Astrocyte (in vitro differentiated cells and primary cell): ENCODE results near the gene APP. TPM values are rescaled to one million over a fixed set of nuclear protein-coding genes. Genes with fewer than 3 reads are reported as not detected.

Experiments used
- DNase-seq: peaks from one replicate; pipeline ENCODE4 v3.0.0-alpha.2; 2010; ENCODE audit warnings: low read depth
- FAIRE-seq: peaks from 2 replicates; lab custom pipeline; 2011; peaks lifted over from hg19 to GRCh38; lab: Jason Lieb, UNC
- H2AFZ ChIP-seq: 2 replicates; pipeline ENCODE4 v1.6.0; 2012; ENCODE audit warnings: low read depth, low read length, inconsistent platforms
- H3K27ac ChIP-seq: 2 replicates; pipeline ENCODE4 v1.5.1; 2011; ENCODE audit warnings: low read depth, low read length, inconsistent platforms
- H3K27me3 ChIP-seq: 2 replicates; pipeline ENCODE4 v1.6.0; 2011; ENCODE audit warnings: low read length, inconsistent platforms; ENCODE audit not compliant: insufficient read depth
- H3K36me3 ChIP-seq: 2 replicates; pipeline ENCODE4 v1.5.1; 2011; ENCODE audit warnings: low read length, inconsistent platforms; ENCODE audit not compliant: insufficient read depth
- H3K4me1 ChIP-seq: 2 replicates; pipeline ENCODE4 v1.5.1; 2011; ENCODE audit warnings: low read length, inconsistent platforms; ENCODE audit not compliant: insufficient read depth
- H3K4me2 ChIP-seq: 2 replicates; pipeline ENCODE4 v1.6.0; 2012; ENCODE audit warnings: low read length, inconsistent platforms
- H3K4me3 ChIP-seq: 2 replicates; pipeline ENCODE4 v1.5.1; 2011; ENCODE audit warnings: low read depth, mild to moderate bottlenecking, low read length, inconsistent platforms; ENCODE audit not compliant: insufficient read depth
- H3K79me2 ChIP-seq: 2 replicates; pipeline ENCODE4 v1.6.0; 2012; ENCODE audit warnings: mild to moderate bottlenecking, low read length, inconsistent platforms; ENCODE audit not compliant: insufficient read depth
- H3K9ac ChIP-seq: 2 replicates; pipeline ENCODE4 v1.6.0; 2012; ENCODE audit warnings: mild to moderate bottlenecking, low read length, inconsistent platforms
- H3K9me3 ChIP-seq: 2 replicates; pipeline ENCODE4 v1.5.1; 2012; ENCODE audit warnings: low read depth, mild to moderate bottlenecking, low read length, inconsistent platforms; ENCODE audit not compliant: insufficient read depth
- H4K20me1 ChIP-seq: 2 replicates; pipeline ENCODE4 v1.6.0; 2012; ENCODE audit warnings: low read length, inconsistent platforms; ENCODE audit not compliant: insufficient read depth
- H3K27ac Mint-ChIP-seq: one replicate; pipeline ENCODE4 v1.8.0; 2021; ENCODE audit warnings: mild to moderate bottlenecking, mixed read lengths; ENCODE audit not compliant: unreplicated experiment
- H3K27me3 Mint-ChIP-seq: one replicate; pipeline ENCODE4 v1.8.0; 2021; ENCODE audit warnings: low read depth, mixed read lengths; ENCODE audit not compliant: unreplicated experiment
- H3K36me3 Mint-ChIP-seq: one replicate; pipeline ENCODE4 v1.8.0; 2021; ENCODE audit warnings: low read depth, mixed read lengths; ENCODE audit not compliant: unreplicated experiment
- H3K4me1 Mint-ChIP-seq: one replicate; pipeline ENCODE4 v1.8.0; 2021; ENCODE audit warnings: low read depth, mixed read lengths; ENCODE audit not compliant: unreplicated experiment
- H3K4me3 Mint-ChIP-seq: one replicate; pipeline ENCODE4 v1.8.0; 2021; ENCODE audit warnings: mild to moderate bottlenecking, moderate library complexity, mixed read lengths; ENCODE audit not compliant: unreplicated experiment
- H3K9me3 Mint-ChIP-seq: one replicate; pipeline ENCODE4 v1.8.0; 2021; ENCODE audit warnings: mild to moderate bottlenecking, mixed read lengths; ENCODE audit not compliant: unreplicated experiment
- EZH2 ChIP-seq: IDR thresholded peaks from 2 replicates; pipeline ENCODE4 v1.6.1; 2012; ENCODE audit warnings: mild to moderate bottlenecking, low read length, inconsistent platforms; ENCODE audit not compliant: insufficient read depth
- total RNA-seq: library from RNA; stranded (reverse); gene quantifications from 2 replicates; pipeline ENCODE4 v1.2.1, GENCODE V29; 2021
- TF ChIP-seq, protein P1 (sequence below): IDR thresholded peaks from 2 replicates; pipeline ENCODE4 v1.5.1; 2011; ENCODE audit warnings: low read depth, mild to moderate bottlenecking, inconsistent platforms, low read length, moderate library complexity; ENCODE audit not compliant: insufficient read depth

The APP gene
- total RNA-seq, 1 donor from 2014 or later: 823 TPM

DNA sequence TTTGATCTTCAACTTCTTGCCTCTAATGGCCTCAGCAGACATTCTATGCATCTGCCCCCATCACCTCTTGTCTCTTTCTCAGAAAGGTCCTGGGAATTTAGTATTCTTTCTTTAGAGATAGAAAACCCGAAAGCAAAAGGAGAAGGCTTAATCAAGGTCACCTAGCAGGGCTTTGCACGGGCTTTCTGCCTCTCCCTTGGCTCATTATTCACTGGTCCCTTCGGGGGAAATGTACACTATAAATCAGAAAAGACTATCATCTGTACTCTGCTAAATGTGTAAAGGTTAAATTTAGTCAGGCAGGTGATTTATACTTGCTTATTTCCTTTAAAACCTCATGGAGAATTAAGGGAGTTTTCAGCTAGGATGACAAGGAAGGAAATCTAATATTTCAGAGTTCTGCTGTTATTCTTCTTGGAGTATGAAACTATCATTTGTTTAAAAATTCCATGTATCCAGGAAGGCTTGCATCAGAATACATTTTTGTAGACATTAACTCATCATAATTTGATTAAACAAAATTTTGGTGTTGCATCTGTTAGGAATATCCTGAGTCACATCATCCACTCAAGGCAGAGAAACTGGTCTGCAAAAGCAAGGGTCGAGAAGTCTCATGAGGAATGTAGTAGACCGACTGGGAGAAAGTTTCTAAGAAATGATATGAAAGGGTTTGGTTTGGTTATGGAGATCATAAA is 311.2 kb downstream of the APP start:
- Histone ChIP-seq H3K9ac (no peak overlapping the region), H3K27me3 (peaks cover 3% of the 10 kb centered on the region), H2AFZ (no peak overlapping the region), H3K4me2 (no peak overlapping the region), H3K4me3 (no peak overlapping the region), H4K20me1 (no peaks in the 10 kb centered on the region), H3K79me2 (no peaks in the 10 kb centered on the region), H3K9me3 (no peaks in the 10 kb centered on the region), H3K4me1 (no peaks in the 10 kb centered on the region), H3K36me3 (no peaks in the 10 kb centered on the region), H3K27ac (no peak overlapping the region)
- no peaks in the 10 kb centered on the region for H3K27me3 Mint-ChIP-seq
- no peaks in the 10 kb centered on the region for H3K4me1 Mint-ChIP-seq
- H3K36me3 Mint-ChIP-seq: no peaks in the 10 kb centered on the region
- FAIRE-seq: no peak
- TF ChIP-seq EZH2: no peak
- TF ChIP-seq, protein P1, sequence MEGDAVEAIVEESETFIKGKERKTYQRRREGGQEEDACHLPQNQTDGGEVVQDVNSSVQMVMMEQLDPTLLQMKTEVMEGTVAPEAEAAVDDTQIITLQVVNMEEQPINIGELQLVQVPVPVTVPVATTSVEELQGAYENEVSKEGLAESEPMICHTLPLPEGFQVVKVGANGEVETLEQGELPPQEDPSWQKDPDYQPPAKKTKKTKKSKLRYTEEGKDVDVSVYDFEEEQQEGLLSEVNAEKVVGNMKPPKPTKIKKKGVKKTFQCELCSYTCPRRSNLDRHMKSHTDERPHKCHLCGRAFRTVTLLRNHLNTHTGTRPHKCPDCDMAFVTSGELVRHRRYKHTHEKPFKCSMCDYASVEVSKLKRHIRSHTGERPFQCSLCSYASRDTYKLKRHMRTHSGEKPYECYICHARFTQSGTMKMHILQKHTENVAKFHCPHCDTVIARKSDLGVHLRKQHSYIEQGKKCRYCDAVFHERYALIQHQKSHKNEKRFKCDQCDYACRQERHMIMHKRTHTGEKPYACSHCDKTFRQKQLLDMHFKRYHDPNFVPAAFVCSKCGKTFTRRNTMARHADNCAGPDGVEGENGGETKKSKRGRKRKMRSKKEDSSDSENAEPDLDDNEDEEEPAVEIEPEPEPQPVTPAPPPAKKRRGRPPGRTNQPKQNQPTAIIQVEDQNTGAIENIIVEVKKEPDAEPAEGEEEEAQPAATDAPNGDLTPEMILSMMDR: no peak
- no peak overlapping the region for H3K27ac Mint-ChIP-seq
- DNase-seq: no peak
- no peaks in the 10 kb centered on the region for H3K9me3 Mint-ChIP-seq
- H3K4me3 Mint-ChIP-seq: no peak overlapping the region

DNA sequence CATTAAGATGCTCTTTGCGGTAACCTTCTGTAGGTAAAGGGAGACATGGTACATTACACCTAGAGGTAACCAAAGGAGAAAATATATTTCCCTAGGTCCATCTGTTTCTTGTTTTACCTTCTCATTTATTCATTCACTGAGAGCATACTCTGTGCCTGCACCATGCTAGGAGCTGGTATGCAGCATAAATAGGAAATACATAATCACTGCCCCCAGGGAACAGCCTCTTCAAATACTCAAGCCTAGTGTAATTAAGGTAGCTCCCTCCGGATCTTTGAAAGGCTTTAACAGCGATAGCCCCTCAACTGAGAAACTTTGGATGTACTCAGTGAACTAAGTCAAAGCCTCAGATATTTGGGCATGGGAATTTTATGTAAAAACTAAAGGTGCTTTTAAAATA is 312.2 kb downstream of the APP start:
- no peaks in the 10 kb centered on the region for H3K4me1 Mint-ChIP-seq
- Histone ChIP-seq H3K27ac (no peak overlapping the region), H3K9ac (no peak overlapping the region), H3K9me3 (no peaks in the 10 kb centered on the region), H3K79me2 (no peaks in the 10 kb centered on the region), H3K4me1 (no peaks in the 10 kb centered on the region), H2AFZ (no peak overlapping the region), H4K20me1 (no peaks in the 10 kb centered on the region), H3K27me3 (peaks cover 3% of the 10 kb centered on the region), H3K36me3 (no peaks in the 10 kb centered on the region), H3K4me2 (no peak overlapping the region), H3K4me3 (no peak overlapping the region)
- FAIRE-seq: no peak
- H3K27ac Mint-ChIP-seq: no peak overlapping the region
- H3K27me3 Mint-ChIP-seq: no peaks in the 10 kb centered on the region
- no peak for DNase-seq
- no peak for TF ChIP-seq EZH2
- TF ChIP-seq, protein P1: no peak
- H3K9me3 Mint-ChIP-seq: no peaks in the 10 kb centered on the region
- H3K36me3 Mint-ChIP-seq: no peaks in the 10 kb centered on the region
- H3K4me3 Mint-ChIP-seq: no peak overlapping the region
